Hematopoietic multipotent progenitor cell treated with erythropoietin and hydrocortisone succinate and interleukin-3 and kit ligand, for 15 days (in vitro differentiated cells): ENCODE results near the gene DHRS2.
A peak's percentile ranks its signal among the peaks of the same experiment; 100 is the strongest.

ENCODE experiments used
- DNase-seq: peaks from one replicate; pipeline ENCODE4 v3.0.0-alpha.2; 2015; ENCODE audit warnings: low spot score

Gene DHRS2

DNA sequence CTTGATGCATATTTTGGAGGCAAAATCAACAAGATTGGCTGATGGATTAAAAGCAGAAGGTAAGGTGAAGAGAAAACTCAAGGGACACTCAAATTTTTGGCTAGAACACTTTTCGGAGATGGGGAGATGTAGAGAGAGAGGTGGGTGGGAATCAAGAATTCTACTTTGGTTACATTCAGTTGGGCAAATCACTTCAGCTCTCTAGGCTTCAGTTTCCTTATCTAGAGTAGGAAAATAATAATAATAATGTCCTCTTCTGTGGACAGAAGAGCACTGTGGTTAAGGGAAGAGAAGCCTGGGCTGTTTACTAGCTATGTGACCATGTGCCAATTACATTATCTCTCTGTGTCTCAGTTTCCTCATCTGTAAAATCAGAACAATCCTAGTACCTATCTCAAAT, 23.4 kb upstream of the DHRS2 start:
- DNase-seq = no peak

DNA sequence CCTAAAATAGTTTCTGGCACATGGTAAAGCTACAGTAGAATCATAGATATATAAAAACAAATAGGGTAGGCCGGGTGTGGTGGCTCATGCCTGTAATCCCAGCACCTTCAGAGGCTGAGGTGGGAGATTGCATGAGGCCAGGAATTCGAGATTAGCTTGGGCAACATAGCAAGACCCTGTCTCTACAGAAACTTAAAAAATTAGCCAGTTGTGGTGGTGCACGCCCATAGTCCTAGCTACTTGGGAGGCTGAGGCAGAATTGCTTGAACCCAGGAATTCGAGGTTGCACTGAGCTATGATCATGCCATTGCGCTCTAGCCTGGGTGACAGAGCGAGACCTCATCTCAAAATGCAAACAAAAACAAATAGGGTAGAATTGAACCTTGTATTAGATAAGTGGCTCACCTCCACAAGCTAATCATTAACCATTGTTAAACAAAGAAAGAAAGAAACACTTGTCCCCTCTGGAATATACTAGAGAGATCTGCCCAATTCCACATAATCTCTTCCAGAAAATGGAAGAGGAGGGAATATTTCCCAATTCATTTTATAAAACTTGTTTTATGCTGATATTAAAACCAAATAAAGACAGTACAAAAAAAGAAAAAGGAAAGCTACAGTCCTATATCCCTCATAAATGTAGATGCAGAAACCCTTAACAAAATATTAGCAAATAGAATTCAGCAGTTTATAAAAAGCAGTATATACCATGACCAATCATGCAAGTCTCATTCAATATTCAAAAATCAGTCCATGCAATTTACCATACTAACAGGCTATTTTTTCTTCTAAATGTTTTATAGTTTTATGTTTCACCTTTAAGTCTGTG, 22.7 kb upstream of the DHRS2 start:
- DNase-seq = no peak

- no peak for DNase-seq
Measured at GRCh38 chr14:23614395-23614828, 21.8 kb upstream of the DHRS2 start.

DNA sequence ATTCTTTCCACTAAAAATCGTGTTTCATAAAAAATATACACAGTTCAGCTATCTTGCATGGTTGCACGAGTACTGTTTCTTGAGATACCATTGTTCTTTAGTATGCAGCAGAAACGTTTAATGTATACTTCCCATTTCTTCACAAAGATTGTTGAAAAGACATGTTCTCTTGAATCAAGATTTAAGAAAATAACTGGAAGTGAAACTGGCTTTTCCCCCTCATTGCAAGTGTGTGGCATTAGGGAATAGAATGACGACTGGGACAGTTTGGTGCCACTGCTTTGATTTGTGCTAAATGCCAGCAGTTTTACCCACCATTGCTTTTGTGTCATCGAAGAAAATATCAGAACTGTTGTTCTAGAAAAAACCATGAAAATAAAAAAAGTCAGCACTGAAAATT, 20.3 kb upstream of the DHRS2 start:
- no peak for DNase-seq

- DNase-seq = no peak
Measured at GRCh38 chr14:23617539-23617938, 18.6 kb upstream of the DHRS2 start.

DNA sequence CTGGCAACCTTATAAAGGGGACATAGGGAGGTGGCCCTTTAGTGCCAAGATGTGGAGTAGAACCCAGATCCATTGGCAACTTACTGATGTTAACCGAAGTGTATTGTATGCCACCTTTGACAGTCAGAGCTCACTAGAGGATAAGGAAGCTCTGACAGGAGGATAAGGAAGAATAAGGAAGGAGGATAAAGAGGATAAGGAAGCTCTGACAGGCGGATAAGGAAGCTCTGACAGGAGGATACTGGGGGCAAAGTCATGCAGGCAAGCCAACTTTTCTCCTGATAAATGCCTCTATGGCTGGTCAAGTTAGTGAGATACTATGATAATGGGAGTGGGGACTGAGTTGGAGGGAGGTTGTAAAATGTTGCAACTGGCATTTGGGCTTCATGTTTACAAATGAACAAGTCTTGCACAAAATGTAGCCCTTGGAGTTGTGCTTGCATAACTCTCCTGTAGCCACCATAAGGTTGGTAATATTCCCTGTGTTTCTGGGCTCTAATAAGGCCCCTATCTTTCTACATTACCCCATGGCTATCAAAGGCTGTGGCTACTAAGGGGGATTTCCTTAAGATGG, 17.7 kb upstream of the DHRS2 start:
- no peak for DNase-seq

- DNase-seq = no peak
Measured at GRCh38 chr14:23620177-23620702, 15.9 kb upstream of the DHRS2 start.

GRCh38 chr14:23621204-23621931, 14.8 kb upstream of the DHRS2 start:
- DNase-seq = no peak

DNA sequence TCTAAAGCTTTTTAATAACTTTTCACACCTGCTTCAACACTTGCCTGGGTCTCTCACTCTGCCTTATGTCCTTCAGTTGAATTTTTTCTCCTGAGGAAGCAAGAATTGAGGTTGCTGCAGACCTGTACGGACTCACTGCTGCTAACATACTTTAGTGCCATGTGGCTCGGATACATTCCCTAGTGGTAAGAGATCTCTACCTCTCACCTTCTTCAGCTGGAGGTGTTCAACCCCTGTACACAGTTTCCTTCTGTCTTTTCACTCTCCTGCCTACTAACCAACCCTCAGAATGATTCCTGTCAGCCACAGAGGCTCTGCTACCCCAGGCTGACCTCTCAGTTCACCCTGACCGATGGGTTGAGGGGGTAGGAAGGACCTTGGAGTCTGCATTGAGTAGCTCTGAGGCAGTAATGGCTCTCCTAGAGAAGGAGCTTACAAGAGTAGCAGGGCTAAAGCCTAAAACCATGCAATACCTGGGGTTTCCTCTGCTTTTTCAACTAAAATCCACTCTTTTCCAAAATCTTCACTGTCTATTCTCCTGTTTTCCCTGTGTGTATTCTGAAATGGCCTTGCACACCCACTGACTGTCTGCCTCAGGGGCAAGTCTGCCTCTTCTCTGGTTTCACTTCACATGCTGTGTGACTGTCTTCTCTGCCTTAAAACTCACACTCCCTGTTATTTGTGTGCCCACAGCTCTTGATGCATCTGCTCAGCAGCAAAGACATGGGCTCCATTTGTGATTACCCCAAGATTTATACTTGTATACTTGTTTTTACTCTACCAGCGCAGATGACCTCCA, 14.0 kb upstream of the DHRS2 start:
- DNase-seq = no peak

GRCh38 chr14:23622990-23623389, 13.2 kb upstream of the DHRS2 start:
- no peak for DNase-seq

DNA sequence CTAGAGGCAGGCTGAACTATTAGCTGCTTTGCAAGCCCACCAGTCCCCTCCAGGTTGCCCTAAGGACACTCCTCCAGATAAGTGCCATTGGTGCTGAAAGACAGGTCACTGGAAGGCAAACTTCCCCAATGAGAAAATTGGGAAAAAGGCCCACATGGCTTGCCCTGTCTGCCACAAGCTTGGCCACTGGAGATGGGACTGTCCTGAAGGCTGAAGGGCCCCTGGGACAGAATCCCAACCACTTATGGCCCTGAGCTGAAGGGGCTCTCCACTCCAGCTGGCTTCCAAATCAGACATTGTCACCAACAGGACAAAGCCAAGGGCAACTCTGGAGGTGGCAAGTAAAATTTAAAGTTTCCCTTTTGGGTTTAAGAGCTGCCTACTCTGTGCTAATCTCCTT, 12.2 kb upstream of the DHRS2 start:
- no peak for DNase-seq

DNA sequence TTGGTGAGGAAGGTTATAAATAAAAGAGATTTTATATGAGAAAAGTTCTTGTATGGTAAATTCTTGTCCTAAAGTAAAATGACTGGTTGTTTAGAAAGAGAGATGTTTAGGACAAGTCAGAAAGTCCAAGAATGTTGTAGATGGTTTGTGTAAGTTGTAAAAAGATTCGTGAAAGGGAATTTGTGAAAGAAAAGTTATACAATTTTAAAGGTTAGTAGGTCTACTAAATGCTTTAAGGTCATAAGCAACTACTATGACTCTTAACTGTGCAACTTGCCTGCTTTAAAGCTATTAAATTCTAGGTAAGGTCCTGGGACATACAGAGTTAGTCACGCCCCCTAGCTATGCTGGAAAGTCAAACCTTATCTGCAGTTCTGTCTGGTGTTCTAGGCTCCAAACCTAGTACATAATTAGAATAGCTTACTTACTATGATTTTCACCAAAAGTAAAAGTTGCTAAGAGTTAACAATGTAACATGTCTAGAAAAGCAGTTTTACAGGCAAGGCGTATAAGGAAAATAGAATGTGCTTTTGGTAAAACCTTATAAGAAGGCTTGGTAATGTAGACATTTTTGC, 11.2 kb upstream of the DHRS2 start:
- DNase-seq = no peak

GRCh38 chr14:23626946-23627345, 9.2 kb upstream of the DHRS2 start:
- DNase-seq = no peak

DNA sequence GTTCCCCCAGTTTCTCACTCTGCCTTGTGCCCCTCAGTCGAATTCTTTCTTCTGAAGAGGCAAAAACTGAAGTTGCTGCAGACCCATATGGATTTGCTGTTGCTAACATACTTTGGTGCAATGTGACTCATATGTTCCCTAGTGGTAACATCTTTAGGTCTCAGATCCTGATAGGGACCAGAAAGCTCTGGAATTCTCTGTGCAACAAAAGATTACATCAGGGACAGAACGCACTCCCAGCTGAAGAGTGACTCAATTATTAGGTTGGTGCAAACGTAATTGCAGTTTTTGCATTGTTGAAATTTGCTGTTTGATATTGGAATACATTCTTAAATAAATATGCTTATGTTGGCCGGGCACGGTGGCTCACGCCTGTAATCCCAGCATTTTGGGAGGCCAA, 8.2 kb upstream of the DHRS2 start:
- DNase-seq = no peak

DNA sequence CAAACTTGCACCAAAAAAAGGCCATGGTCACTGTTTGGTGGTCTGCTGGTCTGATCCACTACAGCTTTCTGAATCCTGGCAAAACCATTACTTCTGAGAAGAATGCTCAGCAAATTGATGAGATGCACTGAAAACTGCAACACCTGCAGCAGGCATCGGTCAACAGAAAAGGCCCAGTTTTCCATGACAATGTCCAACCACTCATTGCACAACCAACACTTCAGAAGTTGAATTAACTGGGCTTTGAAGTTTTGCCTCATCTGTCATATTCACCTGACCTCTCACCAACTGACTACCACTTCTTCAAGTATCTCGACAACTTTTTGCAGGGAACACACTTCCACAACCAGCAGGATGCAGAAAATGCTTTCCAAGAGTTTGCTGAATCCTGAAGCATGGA, 7.0 kb upstream of the DHRS2 start:
- no peak for DNase-seq

DNA sequence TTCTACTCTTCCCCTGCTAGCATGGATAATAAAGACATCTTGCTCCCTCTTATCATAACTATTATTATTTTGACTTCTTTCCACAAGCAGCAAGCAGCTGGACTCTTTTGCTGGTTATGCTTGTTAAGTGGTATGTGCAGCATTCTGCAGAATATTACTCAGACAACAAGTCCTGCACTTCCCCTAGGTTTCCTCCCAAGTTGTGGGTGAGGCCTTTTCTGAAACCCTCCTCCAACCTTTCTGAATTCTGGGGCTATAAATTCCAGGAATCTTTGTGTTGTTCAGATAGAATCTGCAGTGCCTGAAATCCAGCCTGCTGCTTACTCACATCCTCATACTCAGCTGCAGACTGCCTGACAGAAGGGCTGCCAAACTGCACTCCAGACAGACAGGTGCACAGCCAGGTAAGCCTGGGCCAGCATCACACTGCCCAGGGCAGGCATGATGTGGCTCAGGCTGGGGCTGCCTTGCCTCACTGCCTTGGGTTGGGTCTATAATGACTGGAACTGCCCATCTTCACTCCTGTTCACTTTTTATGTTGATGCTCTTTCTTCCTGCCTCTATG, 6.2 kb upstream of the DHRS2 start:
- no peak for DNase-seq

DNA sequence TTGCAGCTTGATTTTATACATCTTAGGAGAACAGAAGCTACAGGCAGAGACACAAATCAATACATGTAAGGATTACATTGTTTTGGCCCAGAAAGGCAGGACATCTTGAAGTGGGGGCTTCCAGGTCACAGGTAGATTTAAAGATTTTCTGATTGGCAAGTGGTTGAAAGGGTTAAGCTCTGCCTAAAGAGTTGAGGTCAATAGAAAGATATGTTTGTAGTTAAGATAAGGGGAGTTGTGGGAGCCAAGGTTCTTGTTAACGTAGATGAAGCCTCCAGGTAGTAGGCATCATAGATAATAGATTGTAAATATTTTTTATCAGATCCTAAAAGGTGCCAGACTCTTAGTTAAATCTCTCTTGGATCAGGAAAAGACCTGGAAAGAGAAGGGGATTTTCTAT, 5.5 kb upstream of the DHRS2 start:
- DNase-seq = no peak

- DNase-seq = no peak
Measured at GRCh38 chr14:23631234-23631633, 4.9 kb upstream of the DHRS2 start.

DNA sequence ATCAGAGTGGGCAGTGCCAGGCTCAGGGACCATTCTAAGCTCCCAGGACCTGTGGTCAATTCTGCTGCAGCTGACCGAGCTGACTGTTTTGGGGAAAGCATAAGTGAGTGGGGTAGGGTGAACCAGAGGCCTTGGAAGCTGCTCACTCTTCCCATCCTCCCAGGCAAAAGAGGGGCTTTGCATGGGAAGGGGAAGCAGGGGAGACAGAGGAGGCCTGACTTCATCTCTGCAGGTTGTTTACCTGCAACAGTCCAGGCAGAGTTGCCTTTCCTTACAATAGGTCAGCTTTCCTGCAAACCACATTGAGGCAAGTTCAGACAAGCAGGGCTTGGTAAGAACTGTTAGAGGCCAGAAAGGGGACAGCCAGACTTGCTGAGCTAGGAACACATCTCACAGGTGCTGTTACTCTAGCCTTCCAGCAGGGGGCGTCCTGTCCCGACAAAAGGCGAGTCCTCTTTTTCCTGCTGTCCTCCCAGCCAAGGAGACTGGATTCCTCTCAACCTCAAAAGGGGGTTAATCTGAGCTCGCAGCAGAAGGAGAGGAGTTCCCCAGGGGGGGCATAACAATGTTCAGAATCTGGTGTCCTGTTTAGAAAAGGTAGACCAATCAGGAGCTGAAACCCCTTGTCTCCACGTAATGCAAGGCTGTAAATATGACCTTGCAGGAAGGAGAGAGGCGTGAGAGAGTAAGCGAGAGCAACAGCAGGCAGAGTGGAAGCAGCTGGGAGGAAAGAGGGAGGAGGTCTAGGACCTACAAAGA, 4.3 kb upstream of the DHRS2 start:
- peak; percentile 64 for DNase-seq

DNA sequence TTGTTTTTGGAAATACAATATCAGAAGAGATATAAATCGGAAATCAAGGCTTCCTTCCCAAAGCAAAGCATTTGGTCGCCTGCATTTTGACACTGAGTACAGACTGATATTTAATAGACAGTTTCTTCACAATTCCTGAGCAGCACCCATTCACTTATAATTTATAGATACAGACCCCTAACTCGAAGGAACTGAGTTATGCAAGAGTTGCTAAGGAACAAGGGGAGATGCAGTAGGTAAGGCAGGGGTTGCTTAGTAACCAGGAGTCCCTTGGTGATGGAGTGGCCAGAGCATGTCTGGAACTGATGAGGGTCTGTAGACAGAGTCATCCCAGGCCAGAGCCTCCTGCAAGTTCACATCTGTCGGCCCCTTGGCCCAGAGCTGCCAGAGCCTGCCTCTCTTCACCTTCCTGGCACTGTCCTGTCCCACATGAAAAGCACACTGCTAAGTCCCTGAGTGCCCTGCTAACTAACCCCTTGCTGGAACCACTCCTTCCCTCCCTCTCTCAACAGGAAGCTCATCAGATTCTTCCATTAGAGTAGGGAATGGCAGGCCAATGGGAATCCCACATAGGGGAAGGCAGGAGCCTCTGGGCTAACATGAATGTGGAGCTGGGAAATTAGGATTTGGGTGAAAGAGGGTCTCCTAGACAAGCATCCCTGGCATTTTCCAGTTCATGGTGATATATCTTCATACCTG, 3.6 kb upstream of the DHRS2 start:
- no peak for DNase-seq
